H1 (cell line): ENCODE results near the gene UROS. TPM values are rescaled to one million over a fixed set of nuclear protein-coding genes. Genes with fewer than 3 reads are reported as not detected.

ENCODE experiments used
- RNF2 ChIP-seq: fragments of 200-900, 300-1000 bp; sonication (generic); IDR thresholded peaks from 2 replicates; pipeline ENCODE4 v1.7.1; 2016; ENCODE audit warnings: borderline replicate concordance, low read depth, mild to moderate bottlenecking, antibody characterized with exemption, low read length; ENCODE audit not compliant: poor library complexity, severe bottlenecking; ENCODE audit errors: missing control alignments
- polyA plus RNA-seq, 7 experiments: library from polyadenylated mRNA; depleted of rRNA in 3 of 7; stranded (reverse) in 5 of 7; unstranded in 2 of 7; fragments of >200 nt in 5 of 7; fragments of 200-250 nt in 2 of 7; gene quantifications; 1 replicate in 5 of 7; 2 replicates in 1 of 7; 4 replicates in 1 of 7; pipeline versions ENCODE4 v1.2.1 to v1.2.3, GENCODE V29; 2011 to 2013; ENCODE audit warnings: missing spikeins in 2 of 7, mixed read lengths in 2 of 7
- total RNA-seq: library from RNA; stranded (reverse); fragmentation: NEBNext Ultra II Directional; extraction: Animal tissue kit (Norgen Biotek cat#: 25700); gene quantifications from 2 replicates; pipeline ENCODE4 v1.2.1, GENCODE V29; 2021

Gene UROS
- total and polyA plus RNA-seq, 2 of the 8 experiments (the other 6 are each of a cell fraction or from before 2014, with no cell fraction given) = 45.6 to 58.0 TPM

- TF ChIP-seq RNF2 = no peak
Measured at GRCh38 chr10:125822878-125823662, at the start of gene UROS, which contains the start of gene BCCIP (continued).
